ENCODE data around the gene YDJC. TPM values are rescaled to one million over a fixed set of nuclear protein-coding genes. Genes with fewer than 3 reads are reported as not detected.

YDJC gene
- total and polyA plus RNA-seq, 2 of the 4 experiments (the other 2 are of a cell fraction), result 8.1 to 23.6 TPM

DNA sequence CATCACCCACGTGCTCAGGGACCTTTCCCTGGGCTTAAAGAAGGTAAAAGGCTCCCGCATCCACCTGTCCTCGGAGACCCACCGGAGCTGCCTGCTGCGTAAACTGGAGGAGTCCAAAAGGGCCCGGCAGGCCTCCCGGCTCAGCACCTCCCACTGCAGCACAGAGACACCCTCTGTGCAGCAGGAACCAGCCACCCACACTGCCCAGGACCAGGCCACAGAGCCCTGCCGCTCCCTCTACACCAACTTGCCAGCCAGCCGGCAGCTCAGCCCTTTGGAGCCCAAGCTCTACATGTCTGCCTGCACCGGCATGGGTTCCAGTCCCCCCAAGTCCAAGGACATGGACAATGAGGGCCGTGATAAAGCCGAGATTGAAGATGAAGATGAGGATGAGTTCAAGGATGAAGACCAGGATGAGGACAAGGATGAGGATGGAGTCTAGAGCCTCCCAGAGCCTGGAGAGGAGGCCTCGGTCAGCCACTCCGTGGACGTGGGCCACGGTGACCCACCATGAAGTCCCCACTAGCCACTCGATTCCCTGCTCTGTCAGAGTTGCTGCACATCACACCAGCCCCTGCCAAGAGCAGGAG, 6.9 kb upstream of the YDJC start:
- 93% methylated on average over 5 of the region's 17 CpGs; no CpG with 5 or more reads in 1 of the 2 experiments for WGBS, 2 experiments (ENCODE audit: extremely low coverage in 2 of 2, insufficient read length in 1 of 2)
- no peak overlapping the region for H3K14ac ChIP-seq (replicated peaks; ENCODE audit: low read depth, low read length)
- no peaks in the 10 kb centered on the region for H3K9me3 ChIP-seq (ENCODE audit: control insufficient read depth, insufficient read depth, low read length)
- H3K23ac ChIP-seq (ENCODE audit: low read depth, low read length), result no peak overlapping the region
- H3K9me1 ChIP-seq (ENCODE audit: insufficient read depth, low read length), result peaks cover 3% of the 10 kb centered on the region; the same call in 1 of the 2 replicates
- no peak overlapping the region for H4K8ac ChIP-seq (ENCODE audit: low read depth in 2 of 2, low read length in 2 of 2)
- no peak overlapping the region for H2BK15ac ChIP-seq (ENCODE audit: low read depth, low read length)
- BruUV-seq (replicated peaks), result no TSS peak
- intact Hi-C loops (cut with micrococcal nuclease) (no loop called here), in situ Hi-C loops (cut with MboI; ENCODE audit: low sequenced_read_pairs) (no loop called here), dilution Hi-C loops (cut with HindIII; ENCODE audit: low sequenced_read_pairs, unreplicated experiment) (no loop called here)
- H2BK20ac ChIP-seq (ENCODE audit: low read depth, low read length), result no peak overlapping the region
- no peak overlapping the region for H2BK120ac ChIP-seq (ENCODE audit: low read depth, low read length)
- H3K4ac ChIP-seq (ENCODE audit: low read depth, low read length), result no peak overlapping the region
- no peak overlapping the region for H3K18ac ChIP-seq (ENCODE audit: low read depth, low read length)
- no peaks in the 10 kb centered on the region for H3K4me1 ChIP-seq (ENCODE audit: control insufficient read depth, insufficient read depth, low read length)
- no peak overlapping the region for H3K4me2 ChIP-seq (ENCODE audit: low read depth, low read length)
- H3K79me1 ChIP-seq (ENCODE audit: low read depth in 1 of 2, low read length in 2 of 2), result no peaks in the 10 kb centered on the region
- no peaks in the 10 kb centered on the region for H3K27me3 ChIP-seq (ENCODE audit: control insufficient read depth, insufficient read depth, low read length)
- no peak overlapping the region for H3K4me3 ChIP-seq (ENCODE audit: insufficient read depth, low read depth, low read length)
- no peak overlapping the region for H3K27ac ChIP-seq (ENCODE audit: insufficient read depth, low read length)
- no peak overlapping the region for H2BK5ac ChIP-seq (ENCODE audit: low read depth, low read length, poor library complexity, severe bottlenecking)
- H2AK9ac ChIP-seq (replicated peaks; ENCODE audit: low read depth, low read length, poor library complexity), result no peak overlapping the region
- H2AFZ ChIP-seq (replicated peaks; ENCODE audit: low read length, poor library complexity), result no peak overlapping the region
- no peak overlapping the region for H3K9ac ChIP-seq (ENCODE audit: low read depth, low read length)
- no peaks in the 10 kb centered on the region; the same call in 1 of the 2 replicates for H4K20me1 ChIP-seq (ENCODE audit: insufficient read depth, low read length)
- H4K91ac ChIP-seq (ENCODE audit: insufficient read depth, low read depth, low read length), result no peak overlapping the region
- ChIA-PET POLR2A (ENCODE audit: unreplicated experiment) (no interaction called here), CTCF (no interaction called here)
- H4K5ac ChIP-seq (ENCODE audit: low read depth, low read length), result no peak overlapping the region
- TF ChIP-seq BHLHE40 (IDR thresholded peaks at IDR 0.05; ENCODE audit: low read depth, low read length) (no peak), FOS (IDR thresholded peaks at IDR 0.05; ENCODE audit: low read depth, low read length) (no peak), MXI1 (IDR thresholded peaks at IDR 0.05; ENCODE audit: borderline replicate concordance, low read depth, low read length) (no peak), MAZ (IDR thresholded peaks at IDR 0.05; ENCODE audit: borderline replicate concordance, low read depth, low read length) (no peak), SMC3 (IDR thresholded peaks at IDR 0.05; ENCODE audit: low read depth, low read length) (no peak), RFX5 (IDR thresholded peaks at IDR 0.05; ENCODE audit: low read depth, low read length) (no peak), NFE2L2 (IDR thresholded peaks at IDR 0.05; ENCODE audit: low read depth, low read length) (no peak), MAFK (IDR thresholded peaks at IDR 0.05; ENCODE audit: low read depth, low read length) (no peak)
- TF ChIP-seq, protein P1, sequence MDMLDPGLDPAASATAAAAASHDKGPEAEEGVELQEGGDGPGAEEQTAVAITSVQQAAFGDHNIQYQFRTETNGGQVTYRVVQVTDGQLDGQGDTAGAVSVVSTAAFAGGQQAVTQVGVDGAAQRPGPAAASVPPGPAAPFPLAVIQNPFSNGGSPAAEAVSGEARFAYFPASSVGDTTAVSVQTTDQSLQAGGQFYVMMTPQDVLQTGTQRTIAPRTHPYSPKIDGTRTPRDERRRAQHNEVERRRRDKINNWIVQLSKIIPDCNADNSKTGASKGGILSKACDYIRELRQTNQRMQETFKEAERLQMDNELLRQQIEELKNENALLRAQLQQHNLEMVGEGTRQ (IDR thresholded peaks at IDR 0.05; ENCODE audit: low read depth, low read length), result no peak
- TF ChIP-seq, protein P2, sequence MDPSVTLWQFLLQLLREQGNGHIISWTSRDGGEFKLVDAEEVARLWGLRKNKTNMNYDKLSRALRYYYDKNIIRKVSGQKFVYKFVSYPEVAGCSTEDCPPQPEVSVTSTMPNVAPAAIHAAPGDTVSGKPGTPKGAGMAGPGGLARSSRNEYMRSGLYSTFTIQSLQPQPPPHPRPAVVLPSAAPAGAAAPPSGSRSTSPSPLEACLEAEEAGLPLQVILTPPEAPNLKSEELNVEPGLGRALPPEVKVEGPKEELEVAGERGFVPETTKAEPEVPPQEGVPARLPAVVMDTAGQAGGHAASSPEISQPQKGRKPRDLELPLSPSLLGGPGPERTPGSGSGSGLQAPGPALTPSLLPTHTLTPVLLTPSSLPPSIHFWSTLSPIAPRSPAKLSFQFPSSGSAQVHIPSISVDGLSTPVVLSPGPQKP (IDR thresholded peaks at IDR 0.05; ENCODE audit: borderline replicate concordance, low read depth, low read length), result no peak
- TF ChIP-seq, protein P3, sequence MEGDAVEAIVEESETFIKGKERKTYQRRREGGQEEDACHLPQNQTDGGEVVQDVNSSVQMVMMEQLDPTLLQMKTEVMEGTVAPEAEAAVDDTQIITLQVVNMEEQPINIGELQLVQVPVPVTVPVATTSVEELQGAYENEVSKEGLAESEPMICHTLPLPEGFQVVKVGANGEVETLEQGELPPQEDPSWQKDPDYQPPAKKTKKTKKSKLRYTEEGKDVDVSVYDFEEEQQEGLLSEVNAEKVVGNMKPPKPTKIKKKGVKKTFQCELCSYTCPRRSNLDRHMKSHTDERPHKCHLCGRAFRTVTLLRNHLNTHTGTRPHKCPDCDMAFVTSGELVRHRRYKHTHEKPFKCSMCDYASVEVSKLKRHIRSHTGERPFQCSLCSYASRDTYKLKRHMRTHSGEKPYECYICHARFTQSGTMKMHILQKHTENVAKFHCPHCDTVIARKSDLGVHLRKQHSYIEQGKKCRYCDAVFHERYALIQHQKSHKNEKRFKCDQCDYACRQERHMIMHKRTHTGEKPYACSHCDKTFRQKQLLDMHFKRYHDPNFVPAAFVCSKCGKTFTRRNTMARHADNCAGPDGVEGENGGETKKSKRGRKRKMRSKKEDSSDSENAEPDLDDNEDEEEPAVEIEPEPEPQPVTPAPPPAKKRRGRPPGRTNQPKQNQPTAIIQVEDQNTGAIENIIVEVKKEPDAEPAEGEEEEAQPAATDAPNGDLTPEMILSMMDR (conservative IDR thresholded peaks at IDR 0.05; ENCODE audit: low read depth, low read length), result no peak
- no peaks in the 10 kb centered on the region for H3K36me3 ChIP-seq (ENCODE audit: control insufficient read depth, insufficient read depth, low read length)
- H2AK5ac ChIP-seq (ENCODE audit: low read depth, low read length), result no peak overlapping the region
- no peak overlapping the region for H3K56ac ChIP-seq (ENCODE audit: extremely low read depth, insufficient read depth, low read length)
- no peak for DNase-seq
- ATAC-seq (ENCODE audit: low read depth), result no peak

All from IMR-90 (cell line).